Uterus (tissue), 4 donors: ENCODE data around the gene PLIN4. TPM values are rescaled to one million over a fixed set of nuclear protein-coding genes. Genes with fewer than 3 reads are reported as not detected.

Experiments used
- DNase-seq, 2 donors: peaks; one replicate each; pipeline ENCODE4 v3.0.0-alpha.2; 2019 to 2020
- H3K27ac ChIP-seq, 2 donors: fragments of 200-600 bp; sonication (generic); 1 replicate in 1 of 2; 2 replicates in 1 of 2; pipeline ENCODE4 v1.5.1; 2016 to 2018
- H3K27me3 ChIP-seq, 2 donors: fragments of 200-600 bp; sonication (generic); one replicate each; pipeline ENCODE4 v1.5.1; 2018 to 2019; ENCODE audit warnings: control low read depth in 1 of 2
- H3K36me3 ChIP-seq, 2 donors: fragments of 200-600 bp; sonication (generic); one replicate each; pipeline ENCODE4 v1.5.1; 2019; ENCODE audit warnings: control low read depth in 1 of 2
- H3K4me1 ChIP-seq, 2 donors: fragments of 200-600 bp; sonication (generic); one replicate each; pipeline ENCODE4 v1.5.1; 2018 to 2019; ENCODE audit warnings: control low read depth in 1 of 2
- H3K4me3 ChIP-seq, 2 donors: fragments of 200-600 bp; sonication (generic); 1 replicate in 1 of 2; 2 replicates in 1 of 2; pipeline ENCODE4 v1.5.1; 2018 to 2019; ENCODE audit warnings: mild to moderate bottlenecking in 1 of 2
- H3K9me3 ChIP-seq, 2 donors: fragments of 200-600 bp; sonication (generic); one replicate each; pipeline ENCODE4 v1.5.1; 2019; ENCODE audit warnings: control low read depth in 1 of 2
- CTCF ChIP-seq, 4 experiments: fragments of 200-600 bp in 2 of 4; fragments of 450-650 bp in 2 of 4; sonication (generic) in 2 of 4; IDR thresholded peaks; one replicate each; pipeline ENCODE4 v1.5.1; 2016 to 2019; ENCODE audit warnings: antibody characterized with exemption in 4 of 4, mild to moderate bottlenecking in 2 of 4, moderate library complexity in 1 of 4
- POLR2A ChIP-seq, 2 donors: fragments of 450-650 bp; IDR thresholded peaks; one replicate each; pipeline ENCODE4 v1.6.1; 2016; ENCODE audit warnings: antibody characterized with exemption in 2 of 2, mild to moderate bottlenecking in 1 of 2, moderate library complexity in 1 of 2
- intact Hi-C: fragments of 100-400 bp; cut with DNase I; formaldehyde crosslinking; loops from one replicate; pipeline ENCODE4 v1.15.1; 2023; ENCODE audit warnings: low total_unique reads
- total RNA-seq, 4 donors: library from RNA; depleted of rRNA in 3 of 4; stranded (reverse); fragments of >200 nt in 3 of 4; gene quantifications; one replicate each; pipeline versions ENCODE4 v1.1.0 to v1.2.4, GENCODE V29; 2014 to 2023
- donor health status: DM: yes; HTN: yes; CAD: no.

The PLIN4 gene
- total RNA-seq, 4 donors from 2014 or later: 7.9 to 78.3 (median 16.2) TPM

GRCh38 chr19:4503825-4504170 is 14.5 kb downstream of the PLIN4 start:
- DNase-seq: no peak
- H3K4me1 ChIP-seq: no peaks in the 10 kb centered on the region
- no peaks in the 10 kb centered on the region for H3K9me3 ChIP-seq
- H3K27me3 ChIP-seq: no peaks in the 10 kb centered on the region
- H3K4me3 ChIP-seq: no peak overlapping the region
- intact Hi-C loops: no loop called here
- no peaks in the 10 kb centered on the region for H3K36me3 ChIP-seq
- TF ChIP-seq CTCF (IDR thresholded peaks at IDR 0.05): no peak
- no peak for TF ChIP-seq POLR2A (IDR thresholded peaks at IDR 0.05)
- no peak overlapping the region for H3K27ac ChIP-seq

- DNase-seq: no peak
- no peak overlapping the region for H3K27ac ChIP-seq
- no peaks in the 10 kb centered on the region for H3K27me3 ChIP-seq
- intact Hi-C loops: no loop called here
- H3K9me3 ChIP-seq: no peaks in the 10 kb centered on the region
- no peaks in the 10 kb centered on the region for H3K36me3 ChIP-seq
- H3K4me3 ChIP-seq: no peak overlapping the region
- no peaks in the 10 kb centered on the region for H3K4me1 ChIP-seq
- TF ChIP-seq POLR2A (IDR thresholded peaks at IDR 0.05) (no peak), CTCF (IDR thresholded peaks at IDR 0.05) (no peak)
These were observed 15.0 kb downstream of the PLIN4 start for GRCh38 chr19:4503132-4503824.

GRCh38 chr19:4502282-4503131 is 15.8 kb downstream of the PLIN4 start:
- DNase-seq: no peak
- Histone ChIP-seq H3K27me3 (no peaks in the 10 kb centered on the region), H3K4me1 (no peaks in the 10 kb centered on the region), H3K27ac (no peak overlapping the region), H3K9me3 (no peaks in the 10 kb centered on the region), H3K36me3 (no peaks in the 10 kb centered on the region), H3K4me3 (no peak overlapping the region)
- intact Hi-C loops: no loop called here
- TF ChIP-seq CTCF (IDR thresholded peaks at IDR 0.05) (no peak), POLR2A (IDR thresholded peaks at IDR 0.05) (no peak)

GRCh38 chr19:4501691-4502090 is 16.6 kb downstream of the PLIN4 start:
- Histone ChIP-seq H3K36me3 (no peaks in the 10 kb centered on the region), H3K27me3 (no peaks in the 10 kb centered on the region), H3K4me3 (no peak overlapping the region), H3K27ac (no peak overlapping the region), H3K4me1 (no peaks in the 10 kb centered on the region), H3K9me3 (no peaks in the 10 kb centered on the region)
- TF ChIP-seq CTCF (IDR thresholded peaks at IDR 0.05) (no peak), POLR2A (IDR thresholded peaks at IDR 0.05) (no peak)
- DNase-seq: no peak
- intact Hi-C loops: no loop called here
